Large intestine (tissue), 3 donors: ENCODE data around the gene ICOSLG. TPM values are rescaled to one million over a fixed set of nuclear protein-coding genes. Genes with fewer than 3 reads are reported as not detected.
"Not testable (repeated sequence)": the region's sequence is repeated elsewhere in the genome, so short reads cannot be mapped to it uniquely, and the experiment has no call there.

ENCODE experiments used
- DNase-seq, 2 donors: peaks; one replicate each; pipeline versions ENCODE4 v3.0.0 to v3.0.0-alpha.2; 2013
- H3K27ac ChIP-seq: one replicate; pipeline ENCODE4 v1.5.1; 2013; ENCODE audit warnings: low read length
- H3K27me3 ChIP-seq: 2 replicates; pipeline ENCODE4 v1.6.1; 2013; ENCODE audit warnings: low read length; ENCODE audit not compliant: control insufficient read depth, insufficient read depth
- H3K36me3 ChIP-seq: 2 replicates; pipeline ENCODE4 v1.6.1; 2013; ENCODE audit warnings: low read length; ENCODE audit not compliant: control insufficient read depth, insufficient read depth
- H3K4me1 ChIP-seq: one replicate; pipeline ENCODE4 v1.6.1; 2013; ENCODE audit warnings: low read length; ENCODE audit not compliant: control insufficient read depth, insufficient read depth
- H3K4me3 ChIP-seq: one replicate; pipeline ENCODE4 v1.5.1; 2013; ENCODE audit warnings: low read length
- H3K9me3 ChIP-seq: one replicate; pipeline ENCODE4 v1.6.1; 2013; ENCODE audit warnings: mild to moderate bottlenecking, low read depth, low read length, moderate library complexity; ENCODE audit not compliant: control insufficient read depth
- WGBS: methylation state at CpG from one replicate; pipeline ENCODE4 v1.1.5; 2013; ENCODE audit warnings: low lambda C conversion rate; ENCODE audit not compliant: insufficient coverage; 5-methylcytosine and 5-hydroxymethylcytosine counted together
- polyA plus RNA-seq: library from polyadenylated mRNA; unstranded; fragments of 120-200 nt; gene quantifications from one replicate; pipeline ENCODE4 v1.2.1, GENCODE V29; 2013

The ICOSLG gene
- polyA plus RNA-seq, 1 donor, result 3.0 TPM

GRCh38 chr21:44253832-44254710 is 13.3 kb upstream of the ICOSLG start:
- no peaks in the 10 kb centered on the region for H3K36me3 ChIP-seq
- no peaks in the 10 kb centered on the region for H3K27me3 ChIP-seq
- peaks cover 5% of the 10 kb centered on the region for H3K9me3 ChIP-seq
- no CpG with 5 or more reads among the region's 29 CpGs for WGBS
- H3K4me3 ChIP-seq, result no peak overlapping the region
- no peak overlapping the region for H3K27ac ChIP-seq
- H3K4me1 ChIP-seq, result no peaks in the 10 kb centered on the region
- DNase-seq, result no peak

DNA sequence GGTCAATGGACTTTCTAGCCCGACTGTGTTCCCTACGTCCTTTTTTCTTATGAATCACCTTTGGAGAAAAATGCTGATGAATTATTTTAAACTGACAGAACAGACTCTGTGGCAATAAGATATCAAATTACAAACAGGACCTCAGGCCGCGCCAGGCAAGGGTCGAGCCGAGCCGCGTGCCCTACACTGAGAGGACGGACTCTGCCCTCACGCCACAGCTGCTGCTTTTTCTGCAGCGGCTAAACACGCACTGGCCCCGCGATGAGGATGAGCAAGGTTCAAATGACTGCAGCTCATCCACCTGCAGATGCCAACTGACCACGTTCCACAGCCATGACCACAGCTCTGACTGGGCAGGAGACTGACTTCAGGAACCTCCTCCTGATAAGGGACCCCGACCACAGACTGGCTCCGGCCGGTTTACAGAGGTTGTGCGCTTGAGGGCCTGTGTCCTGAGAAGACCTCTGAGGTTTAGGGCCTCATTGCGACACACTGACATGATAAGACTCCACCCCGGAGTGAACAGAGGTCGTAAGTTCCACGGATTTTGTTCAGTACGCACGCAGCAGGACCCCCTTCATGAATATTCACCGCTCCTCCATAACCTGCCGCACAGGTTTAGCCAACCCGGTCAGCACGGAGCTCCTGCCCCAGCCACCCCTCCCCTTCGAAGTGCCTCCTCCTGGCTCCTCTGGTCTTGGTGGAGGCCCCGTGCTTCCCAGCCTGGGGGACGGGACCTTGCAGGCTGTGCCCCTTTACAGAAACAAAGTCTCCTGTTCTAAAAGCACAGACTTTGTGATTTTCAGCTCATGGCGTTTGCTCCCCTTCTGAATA is 8.7 kb upstream of the ICOSLG start:
- not testable (repeated sequence) for DNase-seq

DNA sequence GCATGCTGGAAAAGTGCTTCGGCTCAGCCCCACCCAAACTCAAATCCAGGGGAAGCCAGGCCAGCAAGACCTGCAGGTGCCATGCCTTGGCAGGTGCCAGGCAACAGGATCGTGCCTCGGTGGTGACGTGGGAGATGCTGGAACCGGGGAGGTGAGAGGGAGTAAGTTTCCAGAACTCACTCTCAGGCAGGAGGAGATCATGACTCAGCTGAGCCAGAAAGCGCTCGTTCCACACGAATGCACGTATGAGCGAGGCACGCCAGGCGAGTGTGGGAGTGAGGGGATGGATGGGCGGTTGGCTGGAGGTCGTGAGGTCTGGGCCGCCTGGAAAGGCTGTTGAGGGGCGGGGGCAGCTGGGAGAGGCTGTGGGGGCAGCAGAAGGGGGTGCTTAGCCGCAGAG is 7.2 kb upstream of the ICOSLG start:
- H3K27me3 ChIP-seq, H3K4me3 ChIP-seq, H3K27ac ChIP-seq, H3K9me3 ChIP-seq, H3K4me1 ChIP-seq, DNase-seq, H3K36me3 ChIP-seq: not testable (repeated sequence)
- no CpG with 5 or more reads among the region's 17 CpGs for WGBS

More for the DNA sequence above, 8.7 kb upstream of the ICOSLG start:
- H3K4me3 ChIP-seq, H3K27me3 ChIP-seq, H3K36me3 ChIP-seq, H3K27ac ChIP-seq, H3K4me1 ChIP-seq, H3K9me3 ChIP-seq: not testable (repeated sequence)
- no CpG with 5 or more reads among the region's 33 CpGs for WGBS

GRCh38 chr21:44243980-44244379 is 3.2 kb upstream of the ICOSLG start:
- not testable (repeated sequence) for H3K27ac ChIP-seq, H3K9me3 ChIP-seq, H3K4me1 ChIP-seq, H3K36me3 ChIP-seq, DNase-seq, H3K4me3 ChIP-seq, H3K27me3 ChIP-seq
- WGBS, result no CpG with 5 or more reads among the region's 15 CpGs

GRCh38 chr21:44241281-44241680 is 538 bp upstream of the ICOSLG start:
- not testable (repeated sequence) for H3K4me3 ChIP-seq, H3K36me3 ChIP-seq, H3K27me3 ChIP-seq, H3K4me1 ChIP-seq, H3K9me3 ChIP-seq, DNase-seq, H3K27ac ChIP-seq
- no CpG with 5 or more reads among the region's 27 CpGs for WGBS

GRCh38 chr21:44240353-44240752 is 390 bp downstream of the ICOSLG start:
- H3K36me3 ChIP-seq, H3K9me3 ChIP-seq, H3K4me1 ChIP-seq, DNase-seq, H3K27ac ChIP-seq, H3K27me3 ChIP-seq, H3K4me3 ChIP-seq: not testable (repeated sequence)
- WGBS, result no CpG with 5 or more reads among the region's 46 CpGs

- H3K9me3 ChIP-seq, H3K36me3 ChIP-seq, H3K27ac ChIP-seq, H3K27me3 ChIP-seq, DNase-seq, H3K4me3 ChIP-seq, H3K4me1 ChIP-seq: not testable (repeated sequence)
- no CpG with 5 or more reads among the region's 22 CpGs for whole genome bisulfite sequencing
Observed at GRCh38 chr21:44229561-44229960, 11.2 kb downstream of the ICOSLG start.

DNA sequence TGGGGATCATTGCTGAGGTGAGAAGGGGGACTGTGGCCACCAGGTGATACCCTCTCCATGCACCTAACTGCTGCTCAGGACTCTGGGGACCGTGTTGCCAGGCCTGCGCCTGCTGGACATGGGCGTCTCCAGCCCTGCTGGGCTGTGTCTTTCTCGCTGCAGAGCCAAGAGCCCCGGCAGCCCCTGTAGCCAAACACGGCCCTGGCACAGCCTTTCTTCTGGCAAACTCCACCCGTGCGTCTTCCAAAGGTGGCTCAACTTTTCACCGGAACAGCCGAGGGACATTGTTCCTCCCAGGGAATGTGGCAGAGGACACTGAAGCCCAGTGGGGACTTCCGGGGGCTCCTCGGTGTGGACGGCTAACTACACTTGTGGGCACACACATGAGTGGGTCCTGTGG is 12.6 kb downstream of the ICOSLG start:
- not testable (repeated sequence) for H3K27ac ChIP-seq, H3K36me3 ChIP-seq, H3K4me1 ChIP-seq, DNase-seq, H3K27me3 ChIP-seq, H3K9me3 ChIP-seq, H3K4me3 ChIP-seq
- no CpG with 5 or more reads among the region's 13 CpGs for WGBS

DNA sequence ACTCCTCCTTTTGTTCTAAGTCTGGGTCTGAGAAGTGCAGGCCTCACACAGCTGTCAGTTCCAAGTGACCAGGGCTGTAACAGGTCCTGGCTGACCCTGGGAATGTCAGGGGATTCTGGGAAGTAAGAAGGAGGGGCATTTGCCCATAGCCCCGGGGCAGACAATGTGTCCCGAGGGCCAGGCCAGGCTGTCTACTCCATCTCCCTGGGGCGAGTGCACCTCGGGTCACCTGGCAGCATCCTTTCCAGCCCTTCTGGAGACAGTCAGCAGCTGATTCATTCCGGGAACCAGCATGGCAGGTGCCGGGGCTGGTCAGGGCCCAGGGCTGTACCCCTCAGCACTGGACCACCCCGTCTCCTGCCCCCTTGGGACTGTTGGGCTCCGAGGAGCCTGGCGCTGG is 13.1 kb downstream of the ICOSLG start:
- not testable (repeated sequence) for H3K27ac ChIP-seq, H3K36me3 ChIP-seq, H3K9me3 ChIP-seq, H3K27me3 ChIP-seq, H3K4me3 ChIP-seq, DNase-seq, H3K4me1 ChIP-seq
- WGBS, result no CpG with 5 or more reads among the region's 9 CpGs

DNA sequence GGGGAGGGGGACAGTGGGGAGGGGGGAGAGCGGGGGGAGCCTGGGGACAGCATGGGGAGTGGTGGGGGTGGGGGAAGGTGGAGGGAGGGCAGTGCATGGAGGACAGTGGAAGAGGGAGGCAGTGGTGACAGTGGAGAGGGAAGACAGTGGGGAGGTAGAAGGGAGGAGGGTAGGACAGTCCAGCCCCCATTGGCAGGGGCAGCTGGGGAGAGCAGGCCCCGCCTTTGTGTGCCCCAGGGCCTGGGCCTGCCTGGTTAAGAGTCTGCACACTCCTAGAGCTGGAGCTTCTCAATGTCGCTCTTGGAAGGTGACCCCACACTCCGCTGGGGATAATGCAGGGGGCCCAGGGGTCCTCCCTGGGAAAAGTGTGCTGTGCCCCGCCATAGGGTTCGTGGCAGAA is 15.1 kb downstream of the ICOSLG start:
- not testable (repeated sequence) for DNase-seq, H3K36me3 ChIP-seq, H3K27me3 ChIP-seq, H3K4me1 ChIP-seq, H3K27ac ChIP-seq, H3K9me3 ChIP-seq, H3K4me3 ChIP-seq
- no CpG with 5 or more reads among the region's 6 CpGs for WGBS
